Endometrial microvascular endothelial cells (primary cell): Measurements from ENCODE around the gene L3MBTL4. TPM values are rescaled to one million over a fixed set of nuclear protein-coding genes. Genes with fewer than 3 reads are reported as not detected.
"Not testable (repeated sequence)": the region's sequence is repeated elsewhere in the genome, so short reads cannot be mapped to it uniquely, and the experiment has no call there.

ENCODE experiments used
- in situ Hi-C: cut with HindIII; loops from 2 replicates; pipeline ENCODE4 v1.10.0; 2017; ENCODE audit warnings: low sequenced_read_pairs, low pct_unique_long_range_greater_than_20kb; ENCODE audit errors: inconsistent ontology term
- total RNA-seq: library from RNA; depleted of rRNA; stranded (reverse); fragments of >200 nt; gene quantifications from one replicate; pipeline ENCODE4 v1.2.3, GENCODE V29; 2015; ENCODE audit errors: inconsistent ontology term

Gene L3MBTL4
- total RNA-seq, 1 donor from 2014 or later = under 0.01 TPM

GRCh38 chr18:6409933-6410332 lies 4.8 kb downstream of the L3MBTL4 start:
- in situ Hi-C loops = no loop called here

- in situ Hi-C loops = not testable (repeated sequence)
Measured at GRCh38 chr18:6408543-6408942, 6.2 kb downstream of the L3MBTL4 start.

- in situ Hi-C loops = no loop called here
Measured at GRCh38 chr18:6406910-6407470, 7.7 kb downstream of the L3MBTL4 start.

GRCh38 chr18:6406075-6406909 lies 8.4 kb downstream of the L3MBTL4 start:
- in situ Hi-C loops = no loop called here

GRCh38 chr18:6405237-6406074 lies 9.3 kb downstream of the L3MBTL4 start:
- in situ Hi-C loops = no loop called here

- in situ Hi-C loops = no loop called here
Measured at GRCh38 chr18:6404834-6405233, 9.9 kb downstream of the L3MBTL4 start.

GRCh38 chr18:6401687-6402086 lies 13.0 kb downstream of the L3MBTL4 start:
- in situ Hi-C loops = no loop called here

- in situ Hi-C loops = no loop called here
Measured at GRCh38 chr18:6399776-6400175, 14.9 kb downstream of the L3MBTL4 start.

GRCh38 chr18:6397931-6398566 lies 16.7 kb downstream of the L3MBTL4 start:
- in situ Hi-C loops = no loop called here

GRCh38 chr18:6396847-6397246 lies 17.9 kb downstream of the L3MBTL4 start:
- in situ Hi-C loops = no loop called here

- in situ Hi-C loops = no loop called here
Measured at GRCh38 chr18:6396276-6396675, 18.4 kb downstream of the L3MBTL4 start.

- in situ Hi-C loops = no loop called here
Measured at GRCh38 chr18:6389005-6389404, 25.7 kb downstream of the L3MBTL4 start.

- in situ Hi-C loops = no loop called here
Measured at GRCh38 chr18:6382963-6383362, 31.7 kb downstream of the L3MBTL4 start.

- in situ Hi-C loops = not testable (repeated sequence)
Measured at GRCh38 chr18:6377473-6377872, 37.2 kb downstream of the L3MBTL4 start.

- in situ Hi-C loops = no loop called here
Measured at GRCh38 chr18:6376433-6377229, 38.1 kb downstream of the L3MBTL4 start.

GRCh38 chr18:6374935-6375529 lies 39.7 kb downstream of the L3MBTL4 start:
- in situ Hi-C loops = no loop called here

GRCh38 chr18:6374340-6374739 lies 40.4 kb downstream of the L3MBTL4 start:
- in situ Hi-C loops = no loop called here

- in situ Hi-C loops = no loop called here
Measured at GRCh38 chr18:6373187-6373586, 41.5 kb downstream of the L3MBTL4 start.
